HL-60/S4 (cell line): Measurements from ENCODE around the gene SF3B4.
"Not testable (repeated sequence)": the region's sequence is repeated elsewhere in the genome, so short reads cannot be mapped to it uniquely, and the experiment has no call there.

Source experiments
- in situ Hi-C: fragments of 300-500 bp; cut with MboI; formaldehyde crosslinking; loops from 2 replicates; pipeline ENCODE4 v1.14.3; 2022; ENCODE audit warnings: low sequenced_read_pairs

SF3B4 gene

GRCh38 chr1:149927563-149928400 is at the start of gene SF3B4:
Gene SF3B4 (minus strand): TSS chr1:149927803. CDS start chr1:149927759, 44 bp downstream.
- in situ Hi-C loops, result loop anchor here (25.0 kb wide), 1 partner anchor 260 kb away; no protein-coding TSS in a partner anchor

GRCh38 chr1:149977345-149977744 is 49.7 kb upstream of the SF3B4 start:
- in situ Hi-C loops, result no loop called here

DNA sequence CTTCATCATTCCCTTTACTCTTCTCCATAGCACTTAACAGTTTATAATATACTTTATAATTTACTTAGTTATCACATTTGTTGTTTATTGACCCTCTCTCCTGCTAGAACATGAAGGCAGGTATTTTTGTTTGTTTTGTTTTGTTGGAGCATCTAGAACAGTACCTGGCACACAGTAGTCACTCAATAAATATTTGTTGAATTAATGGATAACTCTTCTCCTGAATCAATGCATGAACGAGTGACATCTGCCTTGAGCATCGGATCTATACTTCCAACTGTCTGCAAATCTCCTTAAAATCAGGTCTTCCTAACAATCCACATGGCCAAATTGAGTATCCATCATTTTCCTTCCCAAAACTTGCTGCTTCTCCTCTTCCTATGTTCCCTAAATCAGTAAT is 44.9 kb upstream of the SF3B4 start:
- in situ Hi-C loops, result no loop called here

DNA sequence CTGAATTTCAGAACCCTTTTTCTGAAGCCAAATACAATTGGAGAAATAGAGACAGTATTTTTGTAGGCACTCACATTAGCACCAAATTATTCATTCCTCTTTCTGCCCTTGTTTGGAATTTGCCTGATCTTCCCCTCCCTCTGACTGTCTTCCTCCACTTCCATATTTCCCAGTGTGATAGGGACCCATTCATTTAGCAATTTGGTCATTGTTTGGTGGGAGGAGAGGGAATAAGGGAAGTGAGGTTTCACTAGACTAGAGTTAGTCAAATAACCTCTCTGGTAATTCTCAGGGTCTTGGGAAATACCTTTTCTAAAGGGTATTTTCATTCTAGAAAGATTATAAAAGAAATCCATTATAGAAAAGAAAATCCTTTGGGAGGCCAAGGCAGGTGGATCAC is 40.0 kb upstream of the SF3B4 start:
- in situ Hi-C loops, result no loop called here

DNA sequence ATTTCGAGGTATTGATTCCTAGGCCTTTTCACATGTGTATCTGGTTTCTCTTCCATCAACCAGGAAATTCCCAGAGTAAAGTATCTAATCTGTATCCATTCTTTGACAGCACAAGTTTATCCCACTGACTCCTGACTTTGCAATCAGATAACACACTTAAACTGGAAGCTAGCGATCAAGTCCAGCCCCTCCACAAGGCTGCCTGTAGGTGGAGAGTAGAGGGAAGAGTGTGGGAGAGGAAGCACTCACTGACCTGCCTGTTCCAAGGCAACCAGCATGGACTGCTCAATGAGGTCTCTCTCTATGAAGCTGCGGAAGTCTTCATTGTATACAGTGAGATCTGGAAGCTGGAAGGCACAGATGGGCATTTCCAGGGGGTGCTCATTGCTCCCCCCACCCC is 39.4 kb upstream of the SF3B4 start:
- in situ Hi-C loops, result no loop called here

DNA sequence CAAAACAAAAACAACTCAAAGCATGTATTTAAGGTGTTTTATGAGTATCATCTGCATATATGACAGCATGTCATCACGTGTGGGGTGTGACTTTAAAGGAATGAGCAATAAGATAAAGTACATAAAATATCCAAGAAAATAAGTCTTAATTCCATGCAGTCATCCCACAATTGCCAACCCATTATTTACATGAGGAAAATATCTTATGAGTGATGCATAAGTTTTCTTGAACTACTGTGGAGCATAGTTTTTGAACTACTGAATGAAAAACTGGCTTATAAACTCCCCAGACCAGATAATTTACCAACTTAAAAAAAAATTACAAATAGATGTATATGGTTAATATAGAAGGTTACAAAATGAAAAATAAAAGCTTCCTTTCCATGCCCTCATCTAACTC is 38.8 kb upstream of the SF3B4 start:
- in situ Hi-C loops, result no loop called here

DNA sequence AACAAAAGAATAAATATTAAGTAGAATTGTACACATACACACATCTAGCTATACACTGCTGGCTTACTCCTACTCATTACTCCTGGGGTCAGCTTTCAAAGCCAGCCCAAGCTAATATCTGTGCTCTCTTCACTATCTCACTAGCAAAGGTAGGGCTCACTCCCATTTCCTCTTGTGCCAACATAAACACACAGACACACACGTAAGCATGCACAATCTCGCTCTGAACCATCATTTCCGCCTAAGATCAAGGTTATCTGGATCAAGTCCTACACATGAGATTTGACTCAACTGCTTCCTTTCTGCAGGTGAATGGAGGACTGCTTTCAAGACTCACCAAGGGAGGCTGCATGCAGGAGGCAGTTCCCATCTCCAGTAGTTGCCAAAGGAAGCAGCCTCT is 37.8 kb upstream of the SF3B4 start:
- in situ Hi-C loops, result no loop called here

DNA sequence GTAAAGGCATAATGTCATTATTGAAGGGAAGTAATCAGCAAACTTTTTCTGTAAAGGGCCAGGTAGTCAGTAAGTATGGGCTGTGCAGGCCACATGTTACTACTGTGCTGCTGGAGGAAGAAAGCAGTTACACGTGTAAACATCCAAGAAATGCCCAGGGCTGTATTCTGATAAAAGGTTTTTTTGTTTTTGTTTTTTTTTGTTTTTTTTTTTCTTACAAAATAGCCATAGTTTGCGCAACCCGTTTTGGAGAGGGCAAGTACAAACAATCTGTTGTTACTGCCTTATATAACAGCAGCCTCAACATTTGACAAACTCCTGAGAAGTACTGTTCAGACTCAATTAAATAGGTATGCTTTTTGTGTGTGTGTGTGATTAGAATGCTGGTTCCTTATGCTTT is 35.8 kb upstream of the SF3B4 start:
- in situ Hi-C loops, result no loop called here

DNA sequence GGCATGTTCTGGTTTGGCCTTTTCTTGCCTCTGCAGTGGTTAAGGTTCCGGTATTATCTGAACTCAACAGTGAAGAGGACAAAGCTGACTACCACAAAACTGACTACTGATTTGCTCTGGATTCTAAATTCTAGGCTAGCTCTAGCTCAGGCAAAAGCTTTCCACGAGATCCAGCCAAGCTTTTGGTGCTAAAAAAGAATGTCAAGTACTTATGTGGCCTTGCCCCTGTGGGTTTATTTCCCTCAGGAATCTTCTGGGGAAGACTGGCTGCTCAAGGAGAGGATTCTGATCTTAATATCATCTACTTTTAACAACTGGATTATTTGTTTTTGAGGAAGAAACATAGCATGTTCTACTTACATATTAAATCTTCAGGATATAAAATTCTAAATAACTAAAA is 35.1 kb upstream of the SF3B4 start:
- in situ Hi-C loops, result no loop called here

DNA sequence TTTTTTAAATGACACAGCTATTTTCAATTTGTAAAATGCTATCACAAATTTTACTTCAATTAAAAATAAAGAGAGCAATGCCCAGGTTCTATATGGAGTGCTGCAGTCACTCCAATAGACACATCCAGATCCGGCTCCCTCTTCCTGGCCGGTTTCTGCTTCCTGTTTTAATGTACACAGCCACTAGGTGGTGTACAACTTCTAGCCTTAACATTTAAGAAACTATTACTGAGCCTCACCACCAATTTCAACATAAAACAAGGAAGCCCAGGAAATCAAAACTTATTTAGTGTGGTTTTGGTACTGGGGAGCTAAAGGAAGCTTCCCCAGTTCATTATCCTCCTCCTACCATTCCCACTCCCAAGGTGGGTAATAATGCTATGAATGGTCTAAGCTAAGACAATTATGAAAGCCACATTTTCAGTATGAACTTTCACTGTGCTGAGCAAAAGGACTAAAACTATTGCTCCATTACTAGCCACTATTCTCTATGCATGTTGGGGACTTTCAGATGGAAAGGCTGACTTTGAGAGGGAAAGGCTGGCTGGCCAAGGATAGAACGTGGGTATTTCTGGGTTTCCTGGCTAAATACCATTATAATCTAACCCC is 34.5 kb upstream of the SF3B4 start:
- in situ Hi-C loops, result no loop called here

DNA sequence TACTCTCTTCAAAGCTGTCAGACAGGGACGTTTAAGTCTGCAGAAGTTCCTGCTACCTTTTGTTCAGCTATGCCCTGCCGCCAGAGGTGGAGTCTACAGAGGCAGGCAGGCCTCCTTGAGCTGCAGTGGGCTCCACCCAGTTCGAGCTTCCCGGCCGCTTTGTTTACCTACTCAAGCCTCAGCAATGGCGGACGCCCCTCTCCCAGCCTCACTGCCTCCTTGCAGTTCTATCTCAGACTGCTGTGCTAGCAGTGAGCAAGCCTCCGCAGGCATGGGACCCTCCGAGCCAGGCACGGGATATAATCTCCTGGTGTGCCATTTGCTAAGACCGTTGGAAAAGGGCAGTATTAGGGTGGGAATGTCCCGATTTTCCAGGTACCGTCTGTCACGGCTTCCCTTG is 29.9 kb upstream of the SF3B4 start:
- in situ Hi-C loops, result not testable (repeated sequence)

DNA sequence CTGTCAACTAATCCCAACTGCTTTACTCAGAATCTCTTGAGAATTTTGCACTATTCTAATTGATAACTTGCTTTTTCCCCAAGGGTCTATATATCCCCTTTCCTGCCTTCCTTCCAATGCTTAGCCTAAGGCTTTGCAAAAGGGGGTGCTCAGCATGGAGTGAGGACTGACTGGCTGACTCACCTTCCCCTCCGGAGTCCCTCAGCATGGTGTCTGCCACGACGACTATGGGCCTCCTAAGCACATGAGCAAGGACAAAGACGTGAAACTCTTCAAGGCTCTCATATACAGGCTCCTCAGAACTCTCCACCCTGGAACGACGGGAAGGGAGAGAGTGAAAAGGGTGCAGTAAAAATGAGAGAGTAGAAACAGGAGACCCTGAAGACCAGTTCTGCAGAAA is 22.3 kb upstream of the SF3B4 start:
- in situ Hi-C loops, result loop anchor here (25.0 kb wide), 1 partner anchor 237 kb away; no protein-coding TSS in a partner anchor

DNA sequence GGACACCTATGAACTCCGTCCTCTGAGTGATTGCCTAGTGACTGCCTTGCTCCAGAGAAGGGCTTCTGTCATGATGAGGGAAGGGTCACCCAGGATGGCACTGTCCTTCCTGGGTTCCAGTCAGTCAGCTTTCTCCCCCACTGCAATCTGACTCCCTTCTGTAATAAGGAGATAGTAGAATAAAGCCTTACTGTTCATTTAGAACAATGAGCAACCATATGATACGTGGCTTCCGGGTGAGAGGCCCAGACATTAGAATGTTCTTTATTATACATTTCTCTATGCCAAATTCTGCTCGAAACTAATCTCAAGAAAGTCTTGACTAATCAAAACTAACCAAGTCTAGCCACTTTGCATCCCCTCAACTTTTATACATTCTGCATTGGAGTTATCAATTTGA is 17.6 kb upstream of the SF3B4 start:
- in situ Hi-C loops, result loop anchor here (25.0 kb wide), 1 partner anchor 242 kb away; no protein-coding TSS in a partner anchor

GRCh38 chr1:149942885-149943284 is 15.3 kb upstream of the SF3B4 start:
- in situ Hi-C loops, result loop anchor here (25.0 kb wide), 1 partner anchor 244 kb away; no protein-coding TSS in a partner anchor

- in situ Hi-C loops, result loop anchor here (25.0 kb wide), 1 partner anchor 245 kb away; no protein-coding TSS in a partner anchor
These were observed 14.6 kb upstream of the SF3B4 start for GRCh38 chr1:149942207-149942606.

DNA sequence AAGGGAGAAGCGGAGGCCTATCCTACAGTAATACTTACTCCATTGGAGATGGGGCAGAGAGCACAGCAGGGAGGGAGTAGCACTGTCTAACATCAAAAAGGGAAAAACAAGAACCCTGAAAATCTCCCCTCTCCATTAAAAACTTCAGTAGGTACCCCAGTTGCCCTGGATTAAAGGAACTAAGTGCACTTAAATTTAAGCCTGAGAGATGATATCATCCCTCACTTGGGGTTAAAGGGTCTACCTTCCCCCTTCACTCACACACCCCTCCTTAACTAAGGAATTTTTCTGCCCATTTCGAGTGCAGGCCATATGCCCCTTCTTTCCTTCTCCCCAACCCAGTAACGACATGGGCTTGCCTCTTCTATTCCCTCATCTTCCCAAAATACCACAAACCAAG is 12.8 kb upstream of the SF3B4 start:
- in situ Hi-C loops, result loop anchor here (25.0 kb wide), 1 partner anchor 247 kb away; no protein-coding TSS in a partner anchor

DNA sequence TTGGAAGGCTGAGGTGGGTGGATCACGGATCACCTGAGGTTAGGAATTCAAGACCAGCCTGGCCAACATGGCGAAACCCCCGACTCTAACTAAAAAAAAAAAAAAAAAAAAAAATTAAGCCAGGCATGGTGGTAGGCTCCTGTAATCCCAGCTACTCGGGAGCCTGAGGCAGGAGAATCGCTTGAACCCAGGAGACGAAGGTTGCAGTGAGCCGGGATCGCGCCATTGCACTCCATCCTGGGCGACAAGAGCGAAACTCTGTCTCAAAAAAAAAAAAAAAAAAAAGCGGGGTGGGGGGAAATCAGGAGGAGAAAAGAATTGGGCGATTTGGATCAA is 11.0 kb upstream of the SF3B4 start:
- in situ Hi-C loops, result loop anchor here (25.0 kb wide), 1 partner anchor 249 kb away; no protein-coding TSS in a partner anchor

DNA sequence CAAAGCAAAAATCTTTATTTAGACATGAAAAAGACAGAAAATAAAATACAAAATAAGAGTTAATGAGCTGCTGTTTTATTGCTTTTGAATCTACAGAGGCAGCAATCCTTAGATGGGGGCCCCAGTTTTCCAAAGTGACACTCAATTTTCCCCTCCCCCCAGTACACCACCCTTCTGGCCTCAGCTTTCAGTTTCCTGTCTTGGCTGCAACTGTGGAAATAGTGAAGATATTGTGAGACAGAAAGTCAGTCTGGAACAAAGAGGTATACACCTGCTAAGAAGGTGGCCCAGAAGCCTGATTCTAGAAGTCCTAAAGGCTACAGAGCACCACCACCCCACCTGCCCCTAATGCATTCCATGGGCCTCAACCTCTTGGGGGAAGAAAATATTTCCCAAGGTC is 10.2 kb upstream of the SF3B4 start:
- in situ Hi-C loops, result loop anchor here (25.0 kb wide), 1 partner anchor 250 kb away; no protein-coding TSS in a partner anchor

DNA sequence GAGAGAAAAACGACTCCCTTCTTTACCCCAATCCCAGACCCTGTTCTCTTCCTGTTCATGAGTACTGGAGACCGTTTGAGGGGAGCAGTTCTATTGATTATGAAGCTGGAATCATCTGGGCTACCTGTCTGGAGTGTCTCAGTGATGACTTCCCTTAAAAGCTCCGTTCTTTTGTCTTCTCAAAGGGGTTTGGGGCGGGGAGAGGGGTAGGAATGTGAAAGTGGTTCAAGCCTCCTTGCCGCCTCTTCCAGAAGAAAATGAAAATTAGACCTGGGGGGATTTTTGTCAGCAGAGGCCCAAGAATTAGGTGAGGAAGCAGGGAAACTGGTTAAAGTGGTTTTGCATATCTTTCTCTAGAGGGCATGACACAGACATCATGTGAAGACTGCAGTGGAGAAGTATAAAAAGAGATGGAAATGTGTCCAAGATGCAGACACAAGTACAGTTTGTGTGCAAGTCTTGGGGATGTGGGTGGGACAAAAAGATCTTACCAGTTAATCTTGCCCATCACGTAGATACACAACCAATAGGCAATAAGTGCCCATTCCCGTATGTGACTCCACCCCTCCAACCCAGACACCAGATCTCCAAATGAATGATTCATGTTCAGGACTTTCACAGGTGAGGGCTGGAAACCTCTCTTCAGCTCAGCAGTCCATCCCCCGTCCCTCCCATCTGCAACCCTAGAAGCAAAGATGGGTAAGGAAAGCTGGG is 9.5 kb upstream of the SF3B4 start:
- in situ Hi-C loops, result loop anchor here (25.0 kb wide), 1 partner anchor 250 kb away; no protein-coding TSS in a partner anchor

DNA sequence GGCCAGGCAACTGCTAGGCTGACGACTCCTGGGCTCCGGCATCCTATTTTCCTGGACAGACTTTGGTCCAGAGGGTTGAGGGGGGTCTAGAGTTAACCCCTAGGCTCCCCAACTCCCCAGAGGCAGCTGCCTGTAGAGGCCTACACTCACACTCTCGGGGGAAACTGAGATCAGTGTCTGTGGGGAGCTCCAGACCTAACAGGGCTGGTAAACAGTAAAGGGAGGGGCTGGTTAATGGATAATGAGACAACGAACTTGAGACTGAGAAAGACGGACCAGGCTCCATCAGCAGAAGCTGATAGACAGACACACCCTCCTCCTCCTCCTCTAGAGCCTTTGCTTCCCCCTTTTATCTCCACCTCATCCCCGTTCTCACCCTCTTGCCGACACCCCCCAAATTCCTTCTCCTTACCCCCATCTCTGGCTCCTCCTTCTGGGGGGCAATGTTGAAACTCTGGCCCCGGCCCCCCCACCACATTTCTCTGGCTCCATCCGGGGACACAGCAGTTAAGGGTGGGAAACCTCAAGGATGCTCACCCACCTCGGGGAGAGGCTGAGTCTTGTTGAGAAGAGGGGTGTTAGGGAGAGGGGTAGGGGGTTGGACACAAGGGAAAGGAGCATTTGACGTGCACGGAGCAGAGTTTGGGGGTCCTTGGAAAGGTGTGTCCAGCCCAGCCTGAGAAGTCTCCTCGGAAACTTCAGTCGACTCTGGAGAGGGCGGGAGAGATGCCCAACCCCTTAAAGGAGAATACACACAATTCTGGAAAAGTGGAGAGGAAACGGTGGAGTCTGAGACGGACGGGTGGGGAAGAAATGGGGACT is 8.8 kb upstream of the SF3B4 start, which contains the start of gene MTMR11:
Gene MTMR11, minus strand, starts transcription at position 710 of the 822 bp plus-strand sequence. Its CDS starts 232 bp downstream, at position 478.
- in situ Hi-C loops, result loop anchor here (25.0 kb wide), 1 partner anchor 251 kb away; no protein-coding TSS in a partner anchor
